ENCODE results near the gene MAST4. TPM values are rescaled to one million over a fixed set of nuclear protein-coding genes. Genes with fewer than 3 reads are reported as not detected.
A peak's percentile ranks its signal among the peaks of the same experiment; 100 is the strongest.

Gene MAST4
- total RNA-seq, 1 donor from 2014 or later = 56.9 TPM

GRCh38 chr5:67146981-67147380 is 550.8 kb downstream of the MAST4 start:
- peaks cover 82% of the 10 kb centered on the region for H3K36me3 ChIP-seq
- H3K27me3 ChIP-seq (ENCODE audit: low read depth) = no peaks in the 10 kb centered on the region
- DNase-seq (no peak), ATAC-seq (no peak)
- TF ChIP-seq CTCF (IDR thresholded peaks at IDR 0.05) = no peak
- H3K27ac ChIP-seq = no peak overlapping the region
- no peak overlapping the region for H3K4me3 ChIP-seq
- no peaks in the 10 kb centered on the region for H3K4me1 ChIP-seq
- H3K9me3 ChIP-seq = no peaks in the 10 kb centered on the region
- intact Hi-C loops (cut with DNase I) = no loop called here

- DNase-seq (no peak), ATAC-seq (no peak)
- H3K4me1 ChIP-seq = no peaks in the 10 kb centered on the region
- TF ChIP-seq CTCF (IDR thresholded peaks at IDR 0.05) = no peak
- intact Hi-C loops (cut with DNase I) = no loop called here
- H3K9me3 ChIP-seq = no peaks in the 10 kb centered on the region
- peaks cover 82% of the 10 kb centered on the region for H3K36me3 ChIP-seq
- H3K27ac ChIP-seq = no peak overlapping the region
- no peak overlapping the region for H3K4me3 ChIP-seq
- H3K27me3 ChIP-seq (ENCODE audit: low read depth) = no peaks in the 10 kb centered on the region
Measured at GRCh38 chr5:67147760-67148159, 551.6 kb downstream of the MAST4 start.

GRCh38 chr5:67149057-67149950 is 553.1 kb downstream of the MAST4 start:
- ATAC-seq = no peak
- DNase-seq = no peak
- Histone ChIP-seq H3K4me3 (no peak overlapping the region), H3K27ac (no peak overlapping the region), H3K36me3 (peaks cover 82% of the 10 kb centered on the region), H3K9me3 (no peaks in the 10 kb centered on the region), H3K27me3 (ENCODE audit: low read depth) (no peaks in the 10 kb centered on the region), H3K4me1 (peaks cover 3% of the 10 kb centered on the region)
- TF ChIP-seq CTCF (IDR thresholded peaks at IDR 0.05) = no peak
- intact Hi-C loops (cut with DNase I) = no loop called here

- no peak for DNase-seq
- no peaks in the 10 kb centered on the region for H3K27me3 ChIP-seq (ENCODE audit: low read depth)
- H3K4me3 ChIP-seq = no peak overlapping the region
- no peaks in the 10 kb centered on the region for H3K9me3 ChIP-seq
- intact Hi-C loops (cut with DNase I) = no loop called here
- H3K27ac ChIP-seq = no peak overlapping the region
- TF ChIP-seq CTCF (IDR thresholded peaks at IDR 0.05) = peak; percentile 36
- H3K36me3 ChIP-seq = peaks cover 82% of the 10 kb centered on the region
- ATAC-seq = no peak
- H3K4me1 ChIP-seq = peaks cover 8% of the 10 kb centered on the region
Measured at GRCh38 chr5:67149951-67150523, 553.8 kb downstream of the MAST4 start.

GRCh38 chr5:67152400-67152799 is 556.2 kb downstream of the MAST4 start:
- no peaks in the 10 kb centered on the region for H3K27me3 ChIP-seq (ENCODE audit: low read depth)
- intact Hi-C loops (cut with DNase I) = no loop called here
- no peak overlapping the region for H3K4me3 ChIP-seq
- no peak for DNase-seq
- H3K27ac ChIP-seq = no peak overlapping the region
- H3K36me3 ChIP-seq = peaks cover 82% of the 10 kb centered on the region
- peaks cover 8% of the 10 kb centered on the region for H3K4me1 ChIP-seq
- ATAC-seq = no peak
- no peak for TF ChIP-seq CTCF (IDR thresholded peaks at IDR 0.05)
- no peaks in the 10 kb centered on the region for H3K9me3 ChIP-seq
